ENCODE measurements around the gene SCO2.

Gene SCO2

DNA sequence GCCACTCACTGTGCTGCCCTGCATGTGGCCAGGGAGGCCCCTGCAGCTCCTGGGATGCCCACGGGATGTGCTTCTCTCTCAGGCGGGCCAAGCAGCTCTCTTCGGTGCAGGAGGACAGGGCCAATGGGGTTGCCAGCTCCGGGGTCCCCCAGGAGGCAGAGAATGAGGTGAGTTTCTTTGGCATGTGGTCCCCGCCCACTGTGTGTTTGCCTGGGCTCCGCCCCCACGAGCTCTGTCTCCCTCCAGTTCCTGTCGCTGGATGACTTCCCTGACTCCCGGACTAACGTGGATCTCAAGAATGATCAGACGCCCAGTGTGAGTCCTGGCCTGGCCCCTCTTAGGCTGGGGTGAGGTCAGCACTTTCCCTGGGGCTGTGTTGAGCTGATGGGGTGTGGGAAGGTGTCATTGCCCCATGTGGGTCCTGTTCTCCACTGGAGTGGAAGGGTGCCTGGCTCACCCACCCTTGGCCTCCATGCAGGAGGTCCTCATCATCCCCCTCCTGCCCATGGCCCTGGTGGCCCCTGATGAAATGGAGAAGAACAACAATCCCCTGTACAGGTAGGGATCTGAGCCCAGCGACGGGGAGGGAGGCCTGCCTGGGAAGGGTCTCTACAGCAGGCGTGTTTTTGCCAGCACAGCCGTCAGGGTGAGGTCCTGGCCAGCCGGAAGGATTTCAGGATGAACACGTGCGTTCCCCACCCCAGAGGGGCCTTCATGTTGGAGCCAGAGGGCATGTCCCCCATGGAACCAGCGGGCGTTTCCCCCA, 7.7 kb downstream of the SCO2 start:
- DNase-seq: no peak

- no peak for DNase-seq
Observed at GRCh38 chr22:50516891-50517290, 8.5 kb downstream of the SCO2 start.

- no peak for DNase-seq
Observed at GRCh38 chr22:50516068-50516467, 9.3 kb downstream of the SCO2 start.

DNA sequence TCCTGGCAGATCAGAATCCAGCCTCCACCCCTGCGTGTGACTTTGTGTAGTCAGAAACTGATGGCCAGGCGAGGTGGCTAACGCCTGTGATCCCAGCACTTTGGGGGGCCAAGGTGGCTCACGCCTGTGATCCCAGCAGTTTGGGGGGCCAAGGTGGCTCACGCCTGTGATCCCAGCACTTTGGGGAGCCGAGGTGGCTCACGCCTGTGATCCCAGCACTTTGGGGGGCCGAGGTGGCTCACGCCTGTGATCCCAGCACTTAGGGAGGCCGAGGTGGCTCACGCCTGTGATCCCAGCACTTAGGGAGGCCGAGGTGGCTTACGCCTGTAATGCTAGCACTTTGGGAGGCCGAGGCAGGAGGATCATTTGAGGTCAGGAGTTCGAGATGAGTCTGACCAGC, 12.2 kb downstream of the SCO2 start:
- DNase-seq: no peak

DNA sequence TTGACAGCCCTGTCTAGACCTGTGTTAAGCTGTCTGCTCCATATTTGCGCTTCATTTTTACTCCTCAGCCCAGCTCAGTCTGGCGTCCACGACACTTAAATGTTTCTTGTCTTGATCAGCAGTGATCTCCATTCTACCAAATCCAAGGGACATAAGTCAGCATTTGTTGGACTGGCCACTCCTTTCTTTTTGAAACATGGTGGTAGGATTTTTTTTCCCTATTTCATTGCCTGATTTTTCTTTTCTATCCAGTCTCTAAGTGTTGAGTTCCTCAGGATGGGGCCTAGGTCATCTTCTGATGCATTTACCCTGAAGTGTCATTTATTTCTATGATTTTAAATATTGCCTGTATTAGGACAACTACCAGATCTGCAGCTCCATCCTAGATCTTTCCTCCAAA, 16.5 kb downstream of the SCO2 start:
- DNase-seq: no peak

GRCh38 chr22:50507991-50508884, 17.2 kb downstream of the SCO2 start, which contains the start of gene NCAPH2:
Gene NCAPH2 (plus strand): TSS chr22:50508224. CDS start chr22:50508338, 114 bp downstream.
- DNase-seq: peak; percentile 96

DNA sequence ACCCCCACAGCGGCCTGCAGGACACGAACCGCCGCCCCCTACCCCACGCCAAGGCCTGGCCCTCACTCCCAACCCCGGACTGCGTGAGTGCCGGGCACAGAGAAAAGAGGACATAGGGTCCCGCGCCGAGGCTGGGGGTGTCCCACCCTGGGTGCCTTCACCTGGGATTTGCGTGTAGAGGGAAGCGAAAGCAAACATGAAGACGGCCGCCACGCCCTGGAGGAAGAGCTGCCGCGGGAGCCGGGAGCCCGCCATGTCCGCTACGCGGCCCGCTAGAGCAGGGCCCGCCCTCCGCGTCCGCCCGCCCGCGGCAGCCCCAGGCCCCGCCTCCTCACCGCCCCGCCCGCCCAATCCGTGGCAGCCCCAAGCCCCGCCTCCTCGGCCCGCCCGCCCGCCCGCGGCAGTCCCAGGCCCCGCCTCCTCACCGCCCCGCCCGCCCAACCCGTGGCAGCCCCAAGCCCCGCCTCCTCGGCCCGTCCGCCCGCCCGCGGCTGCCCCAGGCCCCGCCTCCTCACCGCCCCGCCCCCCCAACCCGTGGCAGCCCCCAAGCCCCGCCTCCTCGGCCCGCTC, 17.9 kb downstream of the SCO2 start, which contains the start of gene LMF2:
LMF2 (minus strand) TSS at position 282 of the 570 bp plus-strand sequence; CDS start at position 255, 27 bp downstream.
- DNase-seq: no peak

GRCh38 chr22:50506611-50507420, 18.6 kb downstream of the SCO2 start:
- peak; percentile 98 for DNase-seq

- peak; percentile 93 for DNase-seq
Observed at GRCh38 chr22:50505776-50506610, 19.4 kb downstream of the SCO2 start.

GRCh38 chr22:50505276-50505775, 20.1 kb downstream of the SCO2 start:
- DNase-seq: no peak

- DNase-seq: no peak
Observed at GRCh38 chr22:50504369-50505211, 20.8 kb downstream of the SCO2 start.

- no peak for DNase-seq
Observed at GRCh38 chr22:50503475-50504145, 21.8 kb downstream of the SCO2 start.

DNA sequence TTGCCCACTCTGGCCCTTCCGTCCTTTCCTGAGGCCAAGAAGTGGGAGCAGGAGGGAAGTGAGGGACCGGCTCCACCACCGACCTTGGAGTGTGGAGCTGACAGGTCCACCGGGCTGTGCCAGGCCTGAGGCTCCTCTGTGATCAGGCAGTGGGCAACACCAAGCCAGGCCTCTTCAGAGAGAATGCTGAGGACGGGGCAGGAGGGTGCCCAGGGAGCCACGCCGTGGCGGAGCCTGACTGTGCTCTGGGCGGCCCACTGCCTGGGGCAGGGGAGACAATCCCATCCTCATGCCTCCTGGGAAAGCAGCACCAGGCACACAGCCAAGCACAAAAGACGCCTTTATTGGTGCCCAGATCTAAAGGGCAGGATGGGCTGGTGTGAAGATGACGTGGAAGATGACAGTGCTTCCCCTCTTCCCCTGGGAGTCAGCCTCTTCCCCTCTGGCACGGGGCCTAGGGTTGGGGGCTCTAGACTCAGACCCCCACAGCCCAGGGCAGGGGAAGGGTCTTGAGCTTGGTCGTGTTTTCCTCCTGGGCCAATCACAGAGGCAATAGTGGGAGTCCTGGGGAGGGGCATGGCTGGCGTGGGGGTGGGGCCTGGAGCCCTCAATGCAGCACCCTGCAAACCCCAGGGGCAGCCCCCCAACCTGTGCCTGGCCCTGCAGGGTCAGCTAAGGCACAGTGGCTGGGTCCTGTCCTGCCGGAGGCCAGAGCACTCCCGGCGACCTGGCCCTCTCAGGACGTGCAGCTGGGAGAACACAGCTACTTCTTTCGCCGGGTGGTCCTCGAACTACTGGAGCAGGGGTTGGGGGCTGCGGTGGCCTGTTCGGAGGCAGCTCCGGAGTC, 22.5 kb downstream of the SCO2 start:
- DNase-seq: no peak

DNA sequence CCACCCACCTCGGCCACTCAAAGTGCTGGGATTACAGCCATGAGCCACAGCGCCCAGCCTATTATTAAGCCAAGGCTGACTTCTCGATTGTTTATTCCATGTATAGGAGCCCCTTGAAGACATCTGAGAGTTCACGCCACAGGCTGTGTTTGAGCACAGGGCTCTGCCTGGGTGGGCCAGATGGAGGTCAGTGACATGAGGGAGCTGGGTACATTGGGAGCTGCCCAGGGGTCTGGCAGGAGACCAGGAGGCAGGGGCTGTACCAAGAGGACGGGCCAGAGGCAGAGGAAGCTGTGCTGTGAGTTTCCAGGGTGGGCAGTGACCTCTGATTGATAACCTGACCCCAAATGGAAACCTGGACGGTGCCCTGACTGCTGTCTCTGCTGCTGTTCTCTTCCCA, 23.3 kb downstream of the SCO2 start:
- DNase-seq: no peak

DNA sequence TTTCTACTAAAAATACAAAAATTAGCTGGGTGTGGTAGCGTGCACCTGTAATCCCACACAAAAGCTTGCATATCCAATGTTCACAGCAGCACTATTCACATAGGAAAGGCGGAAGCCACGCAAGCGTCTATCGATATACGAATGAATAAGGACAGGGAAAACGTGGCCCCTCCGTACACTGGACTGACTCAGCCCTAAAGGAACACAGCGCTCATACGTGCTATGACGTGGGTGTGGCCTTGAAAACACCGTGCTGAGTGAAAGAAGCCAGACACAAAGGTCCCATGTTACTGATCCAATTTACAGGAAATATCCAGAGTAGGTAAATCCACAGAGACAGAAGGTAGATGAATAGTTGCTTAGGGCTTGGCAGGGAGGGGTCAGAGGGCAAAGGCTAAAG, 24.9 kb downstream of the SCO2 start:
- no peak for DNase-seq

DNA sequence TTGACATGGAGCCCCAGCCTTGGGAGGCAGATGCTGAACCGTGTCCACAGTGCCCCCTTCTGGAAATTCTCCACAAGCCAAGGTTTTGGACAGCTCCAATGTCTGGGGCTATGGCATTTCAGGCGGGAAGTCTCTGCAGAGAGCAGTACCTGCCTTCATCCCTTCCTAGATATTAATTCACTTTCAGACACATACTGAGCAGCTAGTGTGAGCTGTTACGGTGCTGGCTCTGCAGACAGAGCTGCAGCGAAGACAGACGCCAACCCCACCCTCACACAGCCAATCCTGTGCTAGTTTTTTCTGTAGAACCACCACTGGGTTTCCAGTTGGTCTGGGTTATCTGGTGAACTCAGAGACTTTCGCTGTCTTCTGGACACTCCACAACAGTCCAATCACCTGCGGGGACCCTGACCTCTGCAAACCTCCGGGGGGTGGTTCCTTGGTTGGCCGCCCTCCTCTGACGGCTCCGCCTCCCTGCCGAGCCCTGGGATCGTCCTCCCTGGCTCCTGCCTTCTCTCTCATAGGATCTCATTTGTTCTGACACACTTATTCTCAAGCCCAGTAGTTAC, 27.0 kb downstream of the SCO2 start:
- DNase-seq: peak; percentile 75

DNA sequence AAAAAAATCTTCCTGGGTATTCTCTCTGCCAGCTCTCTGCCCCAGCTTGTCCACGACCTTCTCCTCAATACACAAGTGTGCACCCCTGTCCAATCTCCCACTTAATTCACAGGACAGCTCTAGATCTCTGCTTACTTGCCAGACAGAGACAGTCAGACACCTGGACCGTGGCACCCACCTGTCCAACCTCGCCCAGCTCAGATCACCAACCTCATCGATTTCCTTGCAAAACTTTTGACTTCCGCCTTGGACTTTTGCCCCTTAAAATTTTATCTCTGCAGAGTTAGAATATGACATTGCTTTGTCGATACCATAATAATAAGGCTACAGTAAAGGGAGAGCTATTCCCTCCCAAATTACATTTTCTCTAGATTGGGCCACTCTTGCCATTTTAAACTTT, 28.3 kb downstream of the SCO2 start:
- DNase-seq: no peak

DNA sequence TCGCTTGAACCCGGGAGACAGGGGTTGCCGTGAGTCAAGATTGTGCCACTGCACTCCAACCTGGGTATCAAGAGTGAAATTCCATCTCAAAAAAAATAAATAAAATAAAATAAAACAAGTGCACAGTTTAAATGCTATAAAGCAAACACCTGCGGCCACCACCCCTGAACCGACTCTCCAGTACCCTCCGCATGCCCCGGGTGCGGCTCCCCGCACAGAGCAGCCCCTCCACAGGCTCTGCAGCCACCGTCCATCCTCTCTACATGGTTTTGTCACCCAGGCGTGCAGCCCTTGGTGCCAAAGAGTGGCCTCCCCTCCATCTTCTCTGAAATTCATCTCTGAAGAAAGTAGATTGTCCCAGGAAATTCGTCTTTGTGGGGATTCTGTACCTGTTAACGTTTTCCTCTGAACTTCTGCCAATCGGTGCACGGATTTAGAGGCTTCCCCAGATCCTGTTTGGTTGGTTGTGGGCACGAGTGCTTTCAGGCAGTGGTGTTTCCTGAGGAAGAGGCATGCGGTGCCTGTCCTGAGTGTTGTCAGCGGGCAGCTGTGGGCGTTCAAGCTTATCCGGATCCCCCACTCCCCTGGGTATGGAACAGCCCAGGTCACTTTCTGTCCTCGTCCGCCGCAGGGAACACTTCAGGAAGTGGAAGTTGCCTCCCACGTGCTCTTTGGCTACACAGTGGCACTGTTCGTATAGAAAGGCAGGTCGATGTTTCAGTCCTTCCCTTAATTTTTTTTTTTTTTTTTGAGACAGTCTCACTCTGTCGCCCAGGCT, 34.7 kb downstream of the SCO2 start:
- no peak for DNase-seq

All from COR-L47 (cell line).